CD4-positive, alpha-beta T cell treated with Interleukin-6 for 4 hours (primary cell): ENCODE measurements around the gene LMTK2.

ENCODE experiments used
- DNase-seq: peaks from one replicate; pipeline ENCODE4 v3.0.0-alpha.2; 2020; ENCODE audit warnings: mixed read lengths

The LMTK2 gene

DNA sequence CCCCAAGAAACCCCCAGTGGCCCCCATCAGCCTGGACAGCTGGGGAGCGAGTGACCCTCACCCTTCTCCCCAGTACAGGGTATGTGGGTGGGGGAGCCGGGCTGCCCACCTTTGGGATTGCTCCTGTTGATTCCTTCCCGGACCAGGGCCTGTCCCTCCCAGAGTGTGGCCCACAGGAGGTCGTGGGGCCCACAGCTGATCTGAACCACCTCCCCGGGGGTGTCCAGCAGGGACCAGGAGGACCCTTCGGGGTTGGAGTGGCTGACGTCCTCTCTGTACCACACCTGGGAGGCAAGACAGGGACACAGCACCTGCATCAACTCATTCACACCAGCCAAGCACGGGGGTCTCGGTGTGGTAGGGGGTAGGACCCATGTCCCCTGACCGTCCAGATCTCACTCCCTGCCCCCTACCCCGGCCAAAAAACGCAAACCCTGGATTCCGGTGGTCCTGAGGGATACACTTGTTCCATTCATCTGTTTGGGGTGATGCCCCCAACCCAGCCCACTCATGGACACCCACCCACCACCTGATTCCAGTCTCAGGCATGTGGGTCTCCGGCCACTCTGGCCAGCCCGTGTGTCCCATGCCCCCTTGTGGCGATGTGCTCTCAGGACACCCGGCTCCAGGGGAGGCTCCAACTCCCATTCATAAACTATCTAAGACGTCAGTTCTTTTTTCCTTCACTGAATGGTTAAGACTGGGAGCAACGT lies 134.5 kb downstream of the LMTK2 start:
- DNase-seq, result peak; percentile 35

DNA sequence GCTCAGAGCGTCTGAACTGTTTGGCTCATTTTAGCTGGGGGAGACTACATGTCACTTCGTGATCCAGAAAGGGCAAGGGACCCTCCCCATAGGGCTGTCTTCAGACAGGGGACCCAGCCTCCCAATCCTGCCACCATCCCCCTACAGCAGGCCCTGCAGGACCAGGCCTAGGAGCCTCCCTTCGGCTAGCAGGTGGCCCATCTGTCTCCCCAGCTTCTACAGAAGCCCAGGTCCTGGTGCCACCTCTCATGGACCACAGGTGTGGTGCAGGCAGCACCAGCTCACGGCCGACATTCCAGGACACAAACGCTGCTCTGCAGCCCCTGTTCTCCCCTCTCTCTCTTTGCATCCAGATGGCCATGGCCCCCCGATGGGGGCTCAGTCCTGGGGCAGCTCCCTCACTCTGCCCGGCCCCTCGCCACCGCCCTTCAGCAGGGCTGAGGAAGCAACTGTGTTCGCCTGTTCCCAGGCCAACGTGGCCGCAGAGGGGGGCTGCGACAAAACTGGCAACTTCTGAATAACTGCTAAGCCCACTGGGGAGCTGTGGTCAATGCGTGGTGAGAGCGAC lies 135.1 kb downstream of the LMTK2 start:
- DNase-seq, result no peak

DNA sequence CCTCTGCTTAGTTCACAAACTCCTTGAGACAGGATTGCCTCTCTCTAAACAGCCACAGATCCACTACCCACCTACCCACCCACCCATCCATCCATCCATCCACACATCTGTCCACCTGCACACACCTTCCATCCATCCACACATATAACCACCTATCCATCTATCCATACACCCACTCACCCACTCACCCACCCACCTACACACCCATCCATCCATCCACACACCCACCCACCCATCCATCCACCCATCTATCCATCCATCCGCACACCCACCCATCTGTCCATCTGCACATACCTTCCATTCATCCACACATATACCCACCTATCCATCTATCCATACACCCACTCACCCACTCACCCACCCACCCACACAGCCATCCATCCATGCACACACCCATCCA lies 135.7 kb downstream of the LMTK2 start:
- DNase-seq, result no peak

DNA sequence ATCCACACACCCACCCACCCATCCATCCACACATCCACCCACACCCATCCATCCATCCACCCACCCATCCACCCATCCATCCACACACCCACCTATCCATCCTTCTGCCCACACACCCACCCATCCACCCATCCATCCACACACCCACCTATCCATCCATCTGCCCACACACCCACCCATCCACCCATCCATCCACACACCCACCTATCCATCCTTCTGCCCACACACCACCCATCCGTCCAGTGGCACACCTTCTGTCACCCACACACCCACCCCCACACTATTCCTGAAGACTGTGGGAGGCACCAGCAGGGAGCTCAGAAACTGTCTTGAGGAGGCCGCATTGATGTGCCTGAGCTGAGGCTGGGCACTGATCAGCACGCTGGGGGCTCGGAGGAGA lies 136.3 kb downstream of the LMTK2 start:
- no peak for DNase-seq

DNA sequence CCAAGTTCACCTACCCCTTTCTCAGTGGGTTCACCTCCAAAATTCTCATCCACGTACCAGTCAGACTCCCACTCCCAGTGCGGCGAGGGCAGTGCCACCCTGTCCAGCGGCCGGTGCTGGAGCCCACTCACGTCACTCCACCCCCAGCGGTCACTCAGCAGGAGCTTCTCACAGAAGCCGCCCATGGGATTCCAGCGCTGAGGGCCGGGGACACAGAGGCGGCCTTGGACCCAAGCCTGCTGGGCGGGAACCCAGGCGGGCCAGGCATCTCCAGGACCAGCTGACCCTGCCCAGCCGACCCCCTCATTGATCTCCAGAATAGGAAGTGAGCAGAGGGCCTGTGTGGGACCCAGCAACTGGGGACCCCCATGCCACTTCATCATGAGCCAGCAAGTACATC lies 138.2 kb downstream of the LMTK2 start:
- no peak for DNase-seq

DNA sequence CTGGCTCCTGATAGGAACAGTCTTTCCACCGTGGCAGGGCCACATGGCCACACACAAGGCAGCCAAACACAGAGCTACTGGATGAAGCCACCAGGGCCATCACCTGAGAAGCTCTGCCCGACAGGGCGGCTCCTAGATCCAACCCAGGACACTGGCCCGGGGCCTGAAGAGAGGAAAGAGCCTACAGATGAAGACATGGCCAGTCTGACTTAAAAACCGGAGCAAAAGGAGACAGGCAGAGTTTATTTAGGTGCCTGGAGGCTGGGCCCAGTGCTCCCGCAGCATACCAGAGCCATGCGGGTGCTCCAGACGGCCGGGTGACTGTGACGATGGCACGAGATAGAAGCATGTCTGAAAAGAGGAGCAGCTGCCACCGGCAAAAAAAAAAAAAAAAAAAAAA lies 141.5 kb downstream of the LMTK2 start:
- DNase-seq, result no peak

DNA sequence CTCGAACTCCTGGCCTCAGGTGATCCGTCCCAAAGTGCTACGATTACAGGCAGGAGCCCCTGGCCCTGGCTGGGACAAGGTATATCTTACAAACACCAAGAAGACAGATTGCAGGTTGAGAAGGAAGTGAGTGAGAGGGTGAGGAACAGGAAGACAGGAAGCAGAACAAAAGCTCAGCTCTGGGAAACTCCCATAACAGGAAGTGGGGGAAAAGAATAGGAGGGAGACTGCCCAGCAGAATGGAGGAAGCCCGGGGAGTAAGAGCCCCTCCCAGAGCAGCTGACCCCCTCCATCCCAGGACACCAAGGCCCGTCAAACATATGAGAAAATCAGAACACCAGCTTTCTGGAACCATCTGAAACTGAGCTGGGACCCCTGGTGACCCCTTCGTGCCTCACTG lies 142.4 kb downstream of the LMTK2 start:
- peak; percentile 14 for DNase-seq

DNA sequence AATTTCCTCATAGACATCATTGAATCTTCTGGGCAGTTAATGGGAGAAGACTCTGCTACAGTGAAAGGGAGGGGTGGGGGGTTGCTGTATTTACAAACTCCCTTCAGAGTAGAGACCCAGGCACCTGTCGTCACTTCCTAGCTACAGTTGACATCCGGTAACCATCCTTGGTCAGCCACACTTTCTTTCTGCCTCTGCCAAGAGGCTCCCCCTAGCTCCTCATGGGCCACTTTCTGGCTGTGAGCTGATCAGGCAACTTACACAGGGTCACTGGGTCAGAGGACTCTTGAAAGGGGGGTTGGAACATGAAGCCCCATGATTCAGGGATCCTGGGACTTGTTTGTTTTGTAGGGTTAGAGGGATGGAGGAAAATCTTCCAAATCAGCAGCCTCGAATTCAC lies 144.1 kb downstream of the LMTK2 start:
- peak; percentile 63 for DNase-seq

DNA sequence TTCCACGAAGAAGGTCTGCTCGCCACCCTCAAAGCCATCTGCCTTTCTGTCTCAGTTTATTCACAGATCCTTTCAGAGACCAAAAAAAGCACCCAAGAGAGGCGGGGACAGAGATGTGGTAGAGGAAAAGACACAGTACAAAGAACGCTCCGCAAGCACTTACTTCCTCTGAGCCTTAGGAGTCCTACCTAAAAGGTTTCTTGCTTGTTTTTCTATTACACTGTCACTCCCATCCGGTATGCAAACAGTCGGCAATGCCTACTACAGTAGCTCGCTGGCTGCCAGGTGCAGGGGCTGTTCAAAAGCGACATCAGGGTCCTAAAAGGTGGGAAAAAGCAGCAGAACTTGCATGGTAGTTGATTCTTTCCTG lies 144.6 kb downstream of the LMTK2 start:
- DNase-seq, result peak; percentile 61

DNA sequence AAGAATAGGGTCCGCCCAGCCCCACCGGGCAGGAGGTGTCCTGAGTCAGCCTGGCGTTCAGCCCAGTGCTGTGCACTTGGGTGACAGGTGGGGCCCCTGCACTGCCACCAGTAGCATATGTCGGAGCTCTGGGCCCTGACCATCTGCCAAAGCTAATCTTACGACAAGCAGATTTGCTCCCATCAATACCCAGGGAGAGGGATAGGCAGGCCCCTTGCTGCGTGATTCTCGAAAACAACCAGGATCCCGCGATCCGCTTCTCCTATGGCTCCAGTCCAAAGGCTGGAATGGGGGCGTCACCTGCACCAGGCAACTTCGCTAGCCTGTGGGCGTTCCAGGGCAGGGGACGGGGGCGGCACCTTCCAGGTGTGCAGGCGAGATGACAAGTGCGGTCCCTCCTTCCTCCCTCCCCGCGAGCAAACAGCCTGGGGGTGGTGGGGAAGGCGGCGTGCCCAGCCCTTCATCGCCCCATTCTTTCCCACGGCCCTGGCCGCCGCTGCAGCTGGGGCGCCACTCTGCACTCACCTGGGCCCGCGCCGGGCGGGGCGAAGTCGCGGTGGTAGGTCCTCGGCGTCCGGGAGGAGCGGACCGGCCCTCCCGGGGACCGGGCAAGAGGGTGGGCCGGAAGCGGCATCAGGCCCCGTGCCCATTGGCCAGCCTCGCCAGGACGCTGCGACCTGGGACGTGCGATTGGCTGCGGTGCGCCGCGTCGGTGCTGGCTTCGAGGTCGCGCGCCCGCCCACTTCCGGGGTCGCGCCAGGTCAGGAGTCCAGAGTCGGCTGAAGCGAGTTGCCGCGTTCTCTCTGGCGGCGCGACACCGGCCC lies 145.2 kb downstream of the LMTK2 start, which contains the start of gene TECPR1:
Gene TECPR1 (minus strand): TSS at position 632 of the 824 bp plus-strand sequence. CDS start 6,086 bp downstream, outside the sequence.
- DNase-seq, result peak; percentile 87

DNA sequence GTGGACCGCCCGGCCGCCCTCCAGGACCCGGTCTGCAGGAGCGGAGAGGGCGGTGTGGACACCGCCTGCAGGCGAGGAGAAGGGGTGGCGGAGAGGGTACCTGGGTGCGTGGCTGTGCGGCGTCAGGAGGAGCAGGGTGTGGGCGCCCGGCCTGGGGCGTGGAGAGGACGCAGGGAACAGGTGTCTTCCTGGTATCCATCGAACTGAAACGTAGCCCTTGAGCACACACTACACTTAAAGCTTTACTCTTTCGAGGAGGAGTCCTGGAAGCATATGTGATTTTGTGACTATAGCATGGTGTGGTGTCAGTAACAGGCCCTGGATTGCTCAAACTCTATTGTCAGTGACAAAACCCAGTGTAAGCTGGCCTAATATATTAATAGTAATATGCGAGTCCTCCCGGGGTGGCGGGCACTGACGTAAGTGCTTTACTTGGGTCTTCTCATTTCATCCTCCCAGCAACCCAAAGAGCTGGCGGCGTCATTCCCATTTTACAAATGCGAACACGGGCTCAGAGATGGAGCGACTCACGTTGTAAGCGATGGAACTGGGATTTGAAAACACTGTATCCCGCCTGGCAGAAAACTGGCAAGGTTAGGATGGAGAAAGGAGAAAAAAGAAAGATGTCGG lies 145.9 kb downstream of the LMTK2 start:
- DNase-seq, result no peak

DNA sequence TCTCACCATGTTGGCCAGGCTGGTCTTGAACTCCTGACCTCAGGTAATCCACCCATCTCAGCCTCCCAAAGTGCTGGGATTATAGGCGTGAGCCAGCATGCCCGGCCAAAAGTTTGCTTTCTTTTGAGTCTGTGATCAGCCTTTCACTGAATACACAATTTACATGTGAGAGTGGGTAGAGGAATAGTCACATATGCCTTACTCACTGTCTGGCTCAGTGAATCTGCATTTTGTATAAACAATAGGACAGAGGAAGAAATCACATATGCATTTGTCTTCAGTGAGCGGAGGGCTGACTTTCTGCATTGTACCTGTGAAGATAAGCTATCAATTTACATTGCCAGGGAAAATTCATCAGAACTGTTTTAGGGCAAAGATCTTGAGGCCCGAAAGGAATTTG lies 147.9 kb downstream of the LMTK2 start:
- no peak for DNase-seq

DNA sequence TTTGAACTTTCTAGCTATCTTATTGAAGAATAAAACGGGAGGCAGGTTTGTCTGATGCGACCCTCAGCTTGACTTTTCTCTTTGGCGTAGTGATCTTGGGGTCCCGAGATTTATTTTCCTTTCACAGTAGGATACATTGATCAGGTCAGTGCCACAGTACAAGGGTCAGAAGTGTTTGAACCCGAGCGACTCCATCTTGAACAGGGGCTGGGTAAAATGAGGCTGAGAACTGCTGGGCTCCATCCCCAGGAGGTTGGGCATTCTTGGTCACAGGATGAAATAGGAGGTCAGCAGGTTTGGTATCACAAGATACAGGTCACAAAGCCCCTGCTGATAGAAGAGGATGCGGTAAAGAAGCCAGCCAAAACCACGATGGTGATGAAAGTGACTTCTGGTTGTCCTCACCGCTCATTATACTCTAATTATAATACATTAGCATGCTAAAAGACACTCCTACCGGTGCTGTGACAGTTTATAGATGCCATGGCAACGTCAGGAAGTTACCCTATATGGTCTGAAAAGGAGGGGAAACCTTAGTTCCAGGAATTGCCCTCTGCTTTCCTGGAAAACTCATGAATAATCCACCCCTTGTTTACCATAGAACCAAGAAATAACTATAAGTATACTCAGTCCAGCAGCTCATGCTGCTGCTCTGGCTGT lies 148.4 kb downstream of the LMTK2 start:
- DNase-seq, result no peak

DNA sequence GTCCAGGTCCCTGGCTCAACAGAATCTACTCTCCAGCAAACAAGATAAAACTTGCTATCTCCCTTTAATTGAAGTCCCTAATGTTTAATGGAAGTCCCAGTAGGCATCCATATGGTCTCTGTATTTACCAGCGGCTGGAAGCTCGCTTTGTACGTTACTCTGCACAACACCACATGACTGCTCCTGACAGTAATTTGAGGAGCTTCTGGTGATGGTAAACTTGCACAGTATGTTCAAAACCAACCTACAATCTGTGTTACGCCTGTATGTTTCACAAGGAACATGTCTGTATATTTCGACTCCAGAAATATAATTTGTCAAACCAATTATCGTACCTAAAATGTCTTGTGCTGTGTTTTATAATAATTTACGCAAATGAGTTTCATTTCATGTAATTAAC lies 149.8 kb downstream of the LMTK2 start:
- DNase-seq, result no peak

DNA sequence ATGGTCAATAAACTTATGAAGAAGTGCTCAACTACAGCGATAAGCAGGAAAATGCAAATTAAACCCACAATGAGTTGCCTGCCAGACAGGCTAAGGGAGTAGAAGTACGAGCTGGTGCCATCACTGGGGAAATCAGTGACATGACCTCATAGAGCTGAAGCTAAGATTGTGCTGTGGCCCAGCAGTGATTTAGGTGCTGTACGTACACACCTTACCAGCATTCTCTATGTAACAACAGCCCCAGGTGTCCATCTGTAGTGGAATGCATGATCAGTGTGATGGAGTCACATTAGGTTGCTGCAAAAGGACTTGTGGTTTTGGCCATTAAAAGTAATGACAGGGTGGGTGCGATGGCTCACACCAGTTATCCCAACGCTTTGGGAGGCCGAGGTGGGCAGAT lies 151.0 kb downstream of the LMTK2 start:
- DNase-seq, result no peak
